GM18502 (cell line): ENCODE measurements around the gene MUS81.

ENCODE experiments used
- ATAC-seq: cut with Tn5 transposase; IDR thresholded peaks from one replicate; pipeline ENCODE4 v1.9.1; 2021; ENCODE audit warnings: mild to moderate bottlenecking; ENCODE audit not compliant: unreplicated experiment, poor library complexity

MUS81 gene

GRCh38 chr11:65870706-65871681 is 10.8 kb downstream of the MUS81 start:
- no peak for ATAC-seq

DNA sequence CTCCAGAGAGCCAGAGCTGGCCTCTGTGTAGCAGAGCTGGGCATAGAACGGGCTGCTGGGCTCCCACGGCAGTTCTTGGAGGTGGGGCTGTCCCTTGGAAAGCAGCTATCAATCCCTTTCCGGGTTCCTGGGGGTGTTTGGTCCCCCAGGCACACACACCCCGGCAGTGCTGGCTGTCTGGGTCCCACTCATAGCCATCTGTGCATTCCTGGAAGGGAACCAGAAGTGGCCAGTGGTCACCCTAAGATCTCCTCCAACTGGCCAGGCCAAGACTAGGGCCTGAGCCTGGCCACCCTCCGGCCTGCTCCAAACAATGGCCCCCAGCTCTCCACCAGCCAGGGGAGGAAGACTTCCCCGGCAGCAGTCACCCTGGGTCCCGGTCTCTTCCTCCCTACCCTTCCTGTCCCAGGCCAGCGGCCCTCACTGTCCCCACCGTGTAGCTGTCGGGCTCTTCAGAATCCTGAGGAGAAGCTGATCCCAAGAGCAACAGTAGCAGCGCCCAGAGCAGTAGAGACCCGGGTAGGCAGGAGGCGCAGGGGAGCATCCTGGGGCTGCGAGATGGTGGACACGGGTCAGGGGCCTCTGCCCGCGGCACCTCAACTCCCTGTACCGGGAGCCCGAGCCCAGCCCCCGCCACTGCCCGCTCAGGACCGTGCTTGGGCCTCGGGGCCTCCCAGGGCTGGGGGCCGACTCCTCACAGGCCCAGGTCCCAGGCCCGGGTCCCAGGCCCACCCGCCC is 11.7 kb downstream of the MUS81 start:
- no peak for ATAC-seq

GRCh38 chr11:65872586-65873317 is 12.5 kb downstream of the MUS81 start, which contains the start of gene EFEMP2:
TSS of gene EFEMP2 (minus strand) at chr11:65872800. CDS start at chr11:65872354, 446 bp downstream.
- no peak for ATAC-seq

DNA sequence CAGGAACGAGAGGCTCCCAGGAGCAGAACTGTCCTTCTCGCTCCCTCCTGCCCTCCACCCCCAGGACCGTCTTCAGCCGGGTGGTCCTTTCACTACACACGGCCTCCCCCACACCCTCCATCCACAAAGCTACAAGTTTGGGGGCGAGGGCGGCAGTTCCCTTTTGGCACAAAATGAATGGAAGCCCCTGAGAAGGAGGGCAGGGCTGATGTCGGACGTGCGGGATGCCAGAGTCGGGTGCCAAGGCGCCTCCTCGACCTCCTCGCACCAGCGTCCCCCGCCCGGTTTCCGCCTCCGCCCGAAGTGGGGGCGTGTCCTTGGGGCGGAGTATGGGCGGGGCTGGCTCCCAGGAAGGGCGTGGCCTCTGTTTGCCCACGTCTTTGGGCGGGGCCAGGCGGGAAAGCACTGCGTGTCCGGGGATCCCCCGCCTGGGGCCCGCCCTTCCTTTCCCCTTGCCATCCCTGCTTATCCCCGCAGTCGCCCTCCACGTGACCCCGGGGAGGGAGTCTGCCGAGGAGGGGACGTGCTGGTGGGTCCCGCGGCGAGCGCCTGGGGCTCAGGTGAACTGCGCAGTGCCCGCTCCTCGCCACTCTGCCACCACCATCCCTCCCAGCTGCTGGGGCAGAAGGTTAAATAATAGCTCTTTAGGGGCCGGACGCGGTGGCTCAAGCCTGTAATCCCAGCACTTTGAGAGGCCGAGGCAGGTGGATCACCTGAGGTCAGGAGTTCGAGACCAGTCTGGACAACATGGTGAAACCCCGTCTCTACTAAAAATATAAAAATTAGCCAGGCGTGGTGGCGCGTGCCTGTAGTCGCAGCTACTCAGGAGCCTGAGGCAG is 13.3 kb downstream of the MUS81 start:
- peak; percentile 81 for ATAC-seq

GRCh38 chr11:65879617-65880016 is 19.4 kb downstream of the MUS81 start, which contains the start of gene CTSW:
TSS of gene CTSW (plus strand) at chr11:65879837. CDS start at chr11:65879855, 18 bp downstream.
- ATAC-seq = no peak

- no peak for ATAC-seq
These were observed 19.8 kb downstream of the MUS81 start for GRCh38 chr11:65880027-65880426.

GRCh38 chr11:65880844-65881421 is 20.7 kb downstream of the MUS81 start:
- no peak for ATAC-seq

DNA sequence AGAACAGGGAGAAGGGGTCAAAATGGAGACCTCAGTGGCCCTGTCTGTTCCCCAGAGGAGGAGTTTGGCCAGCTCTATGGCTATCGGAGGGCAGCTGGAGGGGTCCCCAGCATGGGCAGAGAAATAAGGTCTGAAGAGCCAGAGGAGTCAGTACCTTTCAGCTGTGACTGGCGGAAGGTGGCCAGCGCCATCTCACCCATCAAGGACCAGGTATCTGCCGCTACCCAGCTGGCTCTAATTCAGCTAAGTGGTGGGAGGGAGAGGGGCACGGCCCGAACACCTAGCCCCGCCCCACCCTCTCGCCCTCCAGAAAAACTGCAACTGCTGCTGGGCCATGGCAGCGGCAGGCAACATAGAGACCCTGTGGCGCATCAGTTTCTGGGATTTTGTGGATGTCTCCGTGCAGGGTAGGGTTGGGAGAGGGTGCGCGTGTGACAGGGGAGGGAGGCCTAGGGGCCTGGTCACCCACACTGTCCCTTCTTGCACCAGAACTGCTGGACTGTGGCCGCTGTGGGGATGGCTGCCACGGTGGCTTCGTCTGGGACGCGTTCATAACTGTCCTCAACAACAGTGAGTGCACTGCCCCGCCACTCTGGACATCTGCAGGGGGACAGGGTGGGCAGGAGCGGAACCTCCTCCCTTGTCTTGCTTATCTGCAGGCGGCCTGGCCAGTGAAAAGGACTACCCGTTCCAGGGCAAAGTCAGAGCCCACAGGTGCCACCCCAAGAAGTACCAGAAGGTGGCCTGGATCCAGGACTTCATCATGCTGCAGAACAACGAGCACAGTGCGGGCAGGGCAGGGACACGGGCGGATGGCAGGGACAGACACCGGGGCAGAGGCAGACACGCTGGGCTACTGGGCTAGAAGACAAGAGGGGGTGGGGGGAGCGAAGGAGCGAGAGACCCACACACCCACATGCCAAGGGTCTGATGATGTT is 22.2 kb downstream of the MUS81 start:
- no peak for ATAC-seq

- ATAC-seq = no peak
These were observed 23.0 kb downstream of the MUS81 start for GRCh38 chr11:65883058-65883761.

- no peak for ATAC-seq
These were observed 23.8 kb downstream of the MUS81 start for GRCh38 chr11:65883786-65884715.

GRCh38 chr11:65884716-65885092 is 24.5 kb downstream of the MUS81 start:
- ATAC-seq = no peak

DNA sequence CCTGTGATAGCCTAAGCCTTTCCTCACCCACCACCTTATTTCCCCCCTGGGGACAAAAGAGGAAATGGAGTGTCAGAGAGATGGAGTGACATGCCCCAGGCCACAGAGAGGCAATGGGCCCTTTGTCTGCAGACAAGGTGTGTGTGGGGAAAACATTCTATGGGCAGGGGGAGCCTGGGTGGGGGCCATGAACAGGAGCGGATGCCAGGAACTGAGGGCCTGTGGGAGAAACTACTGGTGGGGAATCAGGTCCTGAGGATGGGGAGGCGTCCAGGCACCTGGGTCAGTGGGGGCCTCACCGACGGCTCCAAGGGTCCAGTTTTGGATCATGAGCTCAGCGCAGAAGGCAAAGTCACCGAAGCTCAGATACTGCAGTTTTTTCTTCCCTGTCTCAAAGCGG is 25.0 kb downstream of the MUS81 start:
- ATAC-seq = no peak

GRCh38 chr11:65885808-65886536 is 25.7 kb downstream of the MUS81 start:
- ATAC-seq = no peak

DNA sequence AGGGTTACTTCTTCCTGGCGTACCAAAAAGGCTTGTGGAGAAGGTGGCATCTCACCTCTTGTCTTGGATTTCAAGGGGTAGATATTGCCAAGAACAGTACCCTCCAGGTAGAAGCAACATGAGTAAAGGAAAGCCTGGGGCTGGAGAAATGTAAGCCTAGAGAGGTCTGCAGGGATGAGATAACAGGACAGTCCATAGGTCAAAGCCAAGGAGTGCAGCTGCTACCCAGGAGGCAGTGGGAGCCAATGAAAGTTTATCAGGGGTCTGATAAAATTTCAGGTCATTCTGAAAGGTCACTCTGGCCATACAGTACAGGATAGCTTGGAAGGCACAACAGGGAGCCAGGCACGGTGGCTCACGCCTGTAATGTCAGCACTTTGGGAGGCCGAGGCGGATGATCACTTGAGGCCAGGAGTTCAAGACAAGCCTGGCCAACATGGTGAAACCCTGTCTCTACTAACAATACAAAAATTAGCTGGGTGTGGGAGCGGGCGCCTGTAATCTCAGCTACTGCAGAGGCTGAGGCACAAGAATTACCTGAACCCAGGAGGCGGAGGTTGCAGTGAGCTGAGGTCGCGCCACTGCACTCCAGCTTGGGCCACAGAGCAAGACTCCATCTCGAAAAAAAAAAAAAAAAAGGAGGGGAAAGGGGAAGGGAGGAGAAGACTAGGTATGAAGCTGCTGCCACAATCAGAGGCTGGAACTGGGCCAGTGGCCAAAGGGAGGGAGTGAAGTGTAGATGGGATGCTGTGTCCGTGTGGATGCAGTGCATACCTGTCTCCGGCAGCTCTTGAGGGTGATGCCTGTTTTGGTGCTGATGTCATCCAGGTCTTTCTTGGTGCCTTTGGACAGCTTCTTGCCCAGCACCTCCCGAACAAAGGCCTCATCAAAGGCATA is 26.8 kb downstream of the MUS81 start:
- ATAC-seq = no peak

DNA sequence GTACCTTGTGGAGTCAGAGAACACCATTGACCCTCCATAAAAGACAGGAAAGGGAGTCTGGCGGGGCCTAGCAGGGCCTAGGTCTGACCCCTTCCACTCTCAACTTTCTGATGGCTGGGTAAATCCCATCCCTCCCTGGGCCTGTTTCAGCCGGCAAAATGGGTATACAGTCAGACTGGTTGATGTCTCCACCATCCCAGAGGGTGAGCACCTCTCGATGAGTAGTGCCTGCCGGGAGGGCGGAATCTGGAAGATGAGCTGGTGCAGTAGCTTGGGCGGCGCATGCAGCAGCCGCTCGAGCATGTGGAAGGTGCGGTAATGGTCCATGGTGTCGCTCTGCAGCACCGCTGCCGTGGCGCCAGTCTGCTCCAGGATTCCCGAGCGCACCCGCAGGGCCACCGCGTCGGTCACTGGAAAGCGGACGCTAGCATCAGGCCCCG is 27.5 kb downstream of the MUS81 start:
- peak; percentile 5 for ATAC-seq
